Brain microvascular endothelial cell (primary cell): ENCODE data around the gene DNAH12.
"Not testable (repeated sequence)": the region's sequence is repeated elsewhere in the genome, so short reads cannot be mapped to it uniquely, and the experiment has no call there.

ENCODE experiments used
- DNase-seq: peaks from one replicate; pipeline ENCODE4 v3.0.0-alpha.2; 2020
- H3K27ac ChIP-seq: fragments of 250-450 bp; sonication (Bioruptor Pico); 2 replicates; pipeline ENCODE4 v1.5.1; 2020; ENCODE audit warnings: mild to moderate bottlenecking, moderate library complexity
- H3K27me3 ChIP-seq: fragments of 250-450 bp; sonication (Bioruptor Pico); replicated peaks from 2 replicates; pipeline ENCODE4 v1.5.1; 2020; ENCODE audit warnings: mild to moderate bottlenecking
- H3K36me3 ChIP-seq: fragments of 250-450 bp; sonication (Bioruptor Pico); replicated peaks from 2 replicates; pipeline ENCODE4 v1.5.1; 2020; ENCODE audit warnings: mild to moderate bottlenecking
- H3K4me3 ChIP-seq: 2 replicates; pipeline ENCODE4 v1.5.1; 2011; ENCODE audit warnings: low read depth, mild to moderate bottlenecking, control low read depth, low read length, moderate library complexity
- CTCF ChIP-seq: IDR thresholded peaks from 2 replicates; pipeline ENCODE4 v1.5.1; 2011; ENCODE audit warnings: low read depth, mild to moderate bottlenecking, moderate library complexity, low read length, control low read depth, inconsistent platforms; ENCODE audit errors: missing control alignments
- in situ Hi-C: cut with HindIII; loops from 2 replicates; pipeline ENCODE4 v1.10.0; 2017; ENCODE audit warnings: low sequenced_read_pairs, low pct_ligation_motif_present

Gene DNAH12

GRCh38 chr3:57335283-57335938 lies 208.7 kb downstream of the DNAH12 start:
- in situ Hi-C loops: no loop called here
- Histone ChIP-seq H3K36me3 (no peaks in the 10 kb centered on the region), H3K4me3 (no peak overlapping the region), H3K27ac (no peak overlapping the region), H3K27me3 (no peaks in the 10 kb centered on the region)
- no peak for TF ChIP-seq CTCF
- no peak for DNase-seq

GRCh38 chr3:57331078-57331610 lies 213.0 kb downstream of the DNAH12 start:
- no peak overlapping the region for H3K27ac ChIP-seq
- no peak for DNase-seq
- no peak overlapping the region for H3K4me3 ChIP-seq
- no peaks in the 10 kb centered on the region for H3K27me3 ChIP-seq
- in situ Hi-C loops: no loop called here
- H3K36me3 ChIP-seq: no peaks in the 10 kb centered on the region
- peak; percentile 24 for TF ChIP-seq CTCF

- not testable (repeated sequence) for DNase-seq, H3K27ac ChIP-seq, H3K27me3 ChIP-seq
Observed at GRCh38 chr3:57326498-57326897, 217.6 kb downstream of the DNAH12 start.

GRCh38 chr3:57314204-57314603 lies 229.9 kb downstream of the DNAH12 start:
- in situ Hi-C loops: no loop called here
- no peaks in the 10 kb centered on the region for H3K27me3 ChIP-seq
- no peak overlapping the region for H3K4me3 ChIP-seq
- no peak for TF ChIP-seq CTCF
- H3K36me3 ChIP-seq: no peaks in the 10 kb centered on the region
- no peak overlapping the region for H3K27ac ChIP-seq
- no peak for DNase-seq

More at GRCh38 chr3:57326498-57326897, 217.6 kb downstream of the DNAH12 start:
- in situ Hi-C loops, H3K4me3 ChIP-seq, H3K36me3 ChIP-seq: not testable (repeated sequence)

- H3K36me3 ChIP-seq: no peaks in the 10 kb centered on the region
- in situ Hi-C loops: no loop called here
- no peak overlapping the region for H3K27ac ChIP-seq
- H3K27me3 ChIP-seq: no peaks in the 10 kb centered on the region
- DNase-seq: no peak
- no peak overlapping the region for H3K4me3 ChIP-seq
- TF ChIP-seq CTCF: no peak
Observed at GRCh38 chr3:57309769-57310360, 234.3 kb downstream of the DNAH12 start.

- H3K36me3 ChIP-seq, H3K27me3 ChIP-seq, in situ Hi-C loops, H3K27ac ChIP-seq, H3K4me3 ChIP-seq: not testable (repeated sequence)
- DNase-seq: peak; percentile 6
Observed at GRCh38 chr3:57303520-57303919, 240.6 kb downstream of the DNAH12 start.

GRCh38 chr3:57298041-57298440 lies 246.1 kb downstream of the DNAH12 start:
- Histone ChIP-seq H3K27me3 (no peaks in the 10 kb centered on the region), H3K27ac (no peak overlapping the region), H3K36me3 (no peaks in the 10 kb centered on the region), H3K4me3 (no peak overlapping the region)
- DNase-seq: peak; percentile 63
- in situ Hi-C loops: no loop called here
- peak; percentile 49 for TF ChIP-seq CTCF
